ENCODE data around the gene USP17L18.
"Not testable (repeated sequence)": the region's sequence is repeated elsewhere in the genome, so short reads cannot be mapped to it uniquely, and the experiment has no call there.

USP17L18 gene, protein sequence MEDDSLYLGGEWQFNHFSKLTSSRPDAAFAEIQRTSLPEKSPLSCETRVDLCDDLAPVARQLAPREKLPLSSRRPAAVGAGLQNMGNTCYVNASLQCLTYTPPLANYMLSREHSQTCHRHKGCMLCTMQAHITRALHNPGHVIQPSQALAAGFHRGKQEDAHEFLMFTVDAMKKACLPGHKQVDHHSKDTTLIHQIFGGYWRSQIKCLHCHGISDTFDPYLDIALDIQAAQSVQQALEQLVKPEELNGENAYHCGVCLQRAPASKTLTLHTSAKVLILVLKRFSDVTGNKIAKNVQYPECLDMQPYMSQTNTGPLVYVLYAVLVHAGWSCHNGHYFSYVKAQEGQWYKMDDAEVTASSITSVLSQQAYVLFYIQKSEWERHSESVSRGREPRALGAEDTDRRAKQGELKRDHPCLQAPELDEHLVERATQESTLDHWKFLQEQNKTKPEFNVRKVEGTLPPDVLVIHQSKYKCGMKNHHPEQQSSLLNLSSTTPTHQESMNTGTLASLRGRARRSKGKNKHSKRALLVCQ

DNA sequence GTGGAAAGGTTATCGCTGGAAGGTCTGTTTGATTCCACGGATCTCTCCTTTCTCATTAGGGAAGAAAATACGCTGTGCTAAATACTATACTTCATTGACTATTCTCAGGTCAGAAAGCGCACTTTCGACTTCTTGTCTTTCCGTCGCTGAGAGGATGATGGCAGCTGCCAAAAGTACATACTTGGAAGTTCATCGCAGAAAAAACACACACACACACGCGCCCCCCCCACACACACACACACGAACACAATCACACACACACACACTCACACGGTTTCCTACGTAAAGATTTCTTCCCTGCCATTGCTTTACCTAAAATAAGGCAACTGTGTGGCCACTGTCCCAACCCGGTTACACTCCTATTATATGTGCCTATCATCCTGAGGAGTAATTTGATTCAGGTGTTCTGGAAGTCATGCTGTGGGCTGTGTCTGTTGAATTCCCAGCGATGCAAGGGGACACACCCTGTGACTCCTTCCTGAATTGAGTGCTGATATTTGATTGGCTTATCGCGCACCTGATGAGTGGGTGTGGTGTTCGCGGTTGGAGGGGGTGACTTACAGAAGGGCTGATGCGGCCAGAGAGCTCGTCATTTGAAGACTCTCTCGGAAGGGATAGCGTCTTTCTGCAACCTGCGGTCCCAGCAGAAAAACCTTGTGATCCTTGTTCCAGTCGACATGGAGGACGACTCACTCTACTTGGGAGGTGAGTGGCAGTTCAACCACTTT lies at the start of gene USP17L18:
Gene USP17L18, plus strand, starts transcription at position 678 of the 728 bp plus-strand sequence. Its CDS starts 0 bp downstream, at position 678.
- not testable (repeated sequence) for H3K4me3 Mint-ChIP-seq; H3K9me3 Mint-ChIP-seq (ENCODE audit: low read depth); H3K4me1 Mint-ChIP-seq (ENCODE audit: low read depth); H3K27ac Mint-ChIP-seq; H3K36me3 Mint-ChIP-seq; H3K27me3 Mint-ChIP-seq

DNA sequence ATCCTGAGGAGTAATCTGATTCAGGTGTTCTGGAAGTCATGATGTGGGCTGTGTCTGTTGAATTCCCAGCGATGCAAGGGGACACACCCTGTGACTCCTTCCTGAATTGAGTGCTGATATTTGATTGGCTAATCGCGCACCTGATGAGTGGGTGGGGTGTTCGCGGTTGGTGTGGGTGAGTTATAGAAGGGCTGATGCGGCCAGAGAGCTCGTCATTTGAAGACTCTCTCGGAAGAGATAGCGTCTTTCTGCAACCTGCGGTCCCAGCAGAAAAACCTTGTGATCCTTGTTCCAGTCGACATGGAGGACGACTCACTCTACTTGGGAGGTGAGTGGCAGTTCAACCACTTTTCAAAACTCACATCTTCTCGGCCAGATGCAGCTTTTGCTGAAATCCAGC lies 38.1 kb upstream of the USP17L18 start, which contains the start of gene USP17L10:
Gene USP17L10, plus strand, starts transcription at position 301 of the 400 bp plus-strand sequence. Its CDS starts 0 bp downstream, at position 301.
- not testable (repeated sequence) for H3K27ac Mint-ChIP-seq; H3K36me3 Mint-ChIP-seq; H3K9me3 Mint-ChIP-seq (ENCODE audit: low read depth); H3K27me3 Mint-ChIP-seq; H3K4me1 Mint-ChIP-seq (ENCODE audit: low read depth); H3K4me3 Mint-ChIP-seq

DNA sequence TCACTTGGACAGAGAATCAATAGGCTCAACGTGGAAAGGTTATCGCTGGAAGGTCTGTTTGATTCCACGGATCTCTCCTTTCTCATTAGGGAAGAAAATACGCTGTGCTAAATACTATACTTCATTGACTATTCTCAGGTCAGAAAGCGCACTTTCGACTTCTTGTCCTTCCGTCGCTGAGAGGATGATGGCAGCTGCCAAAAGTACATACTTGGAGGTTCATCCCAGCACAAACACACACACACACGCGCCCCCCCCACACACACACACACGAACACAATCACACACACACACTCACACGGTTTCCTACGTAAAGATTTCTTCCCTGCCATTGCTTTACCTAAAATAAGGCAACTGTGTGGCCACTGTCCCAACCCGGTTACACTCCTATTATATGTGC lies 33.7 kb upstream of the USP17L18 start:
- not testable (repeated sequence) for H3K36me3 Mint-ChIP-seq; H3K27ac Mint-ChIP-seq; H3K4me1 Mint-ChIP-seq (ENCODE audit: low read depth); H3K9me3 Mint-ChIP-seq (ENCODE audit: low read depth); H3K4me3 Mint-ChIP-seq; H3K27me3 Mint-ChIP-seq

DNA sequence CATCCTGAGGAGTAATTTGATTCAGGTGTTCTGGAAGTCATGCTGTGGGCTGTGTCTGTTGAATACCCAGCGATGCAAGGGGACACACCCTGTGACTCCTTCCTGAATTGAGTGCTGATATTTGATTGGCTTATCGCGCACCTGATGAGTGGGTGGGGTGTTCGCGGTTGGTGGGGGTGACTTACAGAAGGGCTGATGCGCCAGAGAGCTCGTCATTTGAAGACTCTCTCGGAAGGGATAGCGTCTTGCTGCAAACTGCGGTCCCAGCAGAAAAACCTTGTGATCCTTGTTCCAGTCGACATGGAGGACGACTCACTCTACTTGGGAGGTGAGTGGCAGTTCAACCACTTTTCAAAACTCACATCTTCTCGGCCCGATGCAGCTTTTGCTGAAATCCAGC lies 33.3 kb upstream of the USP17L18 start, which contains the start of gene USP17L11:
Gene USP17L11, plus strand, starts transcription at position 301 of the 400 bp plus-strand sequence. Its CDS starts 0 bp downstream, at position 301.
- H3K36me3 Mint-ChIP-seq; H3K4me3 Mint-ChIP-seq; H3K27me3 Mint-ChIP-seq; H3K27ac Mint-ChIP-seq; H3K9me3 Mint-ChIP-seq (ENCODE audit: low read depth); H3K4me1 Mint-ChIP-seq (ENCODE audit: low read depth): not testable (repeated sequence)

DNA sequence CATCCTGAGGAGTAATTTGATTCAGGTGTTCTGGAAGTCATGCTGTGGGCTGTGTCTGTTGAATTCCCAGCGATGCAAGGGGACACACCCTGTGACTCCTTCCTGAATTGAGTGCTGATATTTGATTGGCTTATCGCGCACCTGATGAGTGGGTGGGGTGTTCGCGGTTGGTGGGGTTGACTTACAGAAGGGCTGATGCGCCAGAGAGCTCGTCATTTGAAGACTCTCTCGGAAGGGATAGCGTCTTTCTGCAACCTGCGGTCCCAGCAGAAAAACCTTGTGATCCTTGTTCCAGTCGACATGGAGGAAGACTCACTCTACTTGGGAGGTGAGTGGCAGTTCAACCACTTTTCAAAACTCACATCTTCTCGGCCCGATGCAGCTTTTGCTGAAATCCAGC lies 28.6 kb upstream of the USP17L18 start, which contains the start of gene USP17L12:
Gene USP17L12, plus strand, starts transcription at position 301 of the 400 bp plus-strand sequence. Its CDS starts 0 bp downstream, at position 301.
- not testable (repeated sequence) for H3K27me3 Mint-ChIP-seq; H3K4me3 Mint-ChIP-seq; H3K4me1 Mint-ChIP-seq (ENCODE audit: low read depth); H3K27ac Mint-ChIP-seq; H3K9me3 Mint-ChIP-seq (ENCODE audit: low read depth); H3K36me3 Mint-ChIP-seq

DNA sequence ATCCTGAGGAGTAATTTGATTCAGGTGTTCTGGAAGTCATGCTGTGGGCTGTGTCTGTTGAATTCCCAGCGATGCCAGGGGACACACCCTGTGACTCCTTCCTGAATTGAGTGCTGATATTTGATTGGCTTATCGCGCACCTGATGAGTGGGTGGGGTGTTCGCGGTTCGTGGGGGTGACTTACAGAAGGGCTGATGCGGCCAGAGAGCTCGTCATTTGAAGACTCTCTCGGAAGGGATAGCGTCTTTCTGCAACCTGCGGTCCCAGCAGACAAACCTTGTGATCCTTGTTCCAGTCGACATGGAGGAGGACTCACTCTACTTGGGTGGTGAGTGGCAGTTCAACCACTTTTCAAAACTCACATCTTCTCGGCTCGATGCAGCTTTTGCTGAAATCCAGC lies 23.8 kb upstream of the USP17L18 start, which contains the start of gene USP17L13:
Gene USP17L13, plus strand, starts transcription at position 301 of the 400 bp plus-strand sequence. Its CDS starts 0 bp downstream, at position 301.
- not testable (repeated sequence) for H3K4me1 Mint-ChIP-seq (ENCODE audit: low read depth); H3K27me3 Mint-ChIP-seq; H3K27ac Mint-ChIP-seq; H3K9me3 Mint-ChIP-seq (ENCODE audit: low read depth); H3K36me3 Mint-ChIP-seq; H3K4me3 Mint-ChIP-seq

DNA sequence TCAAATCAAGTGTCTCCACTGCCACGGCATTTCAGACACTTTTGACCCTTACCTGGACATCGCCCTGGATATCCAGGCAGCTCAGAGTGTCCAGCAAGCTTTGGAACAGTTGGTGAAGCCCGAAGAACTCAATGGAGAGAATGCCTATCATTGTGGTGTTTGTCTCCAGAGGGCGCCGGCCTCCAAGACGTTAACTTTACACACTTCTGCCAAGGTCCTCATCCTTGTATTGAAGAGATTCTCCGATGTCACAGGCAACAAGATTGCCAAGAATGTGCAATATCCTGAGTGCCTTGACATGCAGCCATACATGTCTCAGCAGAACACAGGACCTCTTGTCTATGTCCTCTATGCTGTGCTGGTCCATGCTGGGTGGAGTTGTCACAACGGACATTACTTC lies 18.2 kb upstream of the USP17L18 start:
- not testable (repeated sequence) for H3K9me3 Mint-ChIP-seq (ENCODE audit: low read depth); H3K27me3 Mint-ChIP-seq; H3K36me3 Mint-ChIP-seq; H3K4me3 Mint-ChIP-seq; H3K4me1 Mint-ChIP-seq (ENCODE audit: low read depth); H3K27ac Mint-ChIP-seq

DNA sequence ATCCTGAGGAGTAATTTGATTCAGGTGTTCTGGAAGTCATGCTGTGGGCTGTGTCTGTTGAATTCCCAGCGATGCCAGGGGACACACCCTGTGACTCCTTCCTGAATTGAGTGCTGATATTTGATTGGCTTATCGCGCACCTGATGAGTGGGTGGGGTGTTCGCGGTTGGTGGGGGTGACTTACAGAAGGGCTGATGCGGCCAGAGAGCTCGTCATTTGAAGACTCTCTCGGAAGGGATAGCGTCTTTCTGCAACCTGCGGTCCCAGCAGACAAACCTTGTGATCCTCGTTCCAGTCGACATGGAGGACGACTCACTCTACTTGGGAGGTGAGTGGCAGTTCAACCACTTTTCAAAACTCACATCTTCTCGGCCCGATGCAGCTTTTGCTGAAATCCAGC lies 14.3 kb upstream of the USP17L18 start, which contains the start of gene USP17L15:
Gene USP17L15, plus strand, starts transcription at position 301 of the 400 bp plus-strand sequence. Its CDS starts 0 bp downstream, at position 301.
- H3K9me3 Mint-ChIP-seq (ENCODE audit: low read depth); H3K4me1 Mint-ChIP-seq (ENCODE audit: low read depth); H3K36me3 Mint-ChIP-seq; H3K4me3 Mint-ChIP-seq; H3K27ac Mint-ChIP-seq; H3K27me3 Mint-ChIP-seq: not testable (repeated sequence)

DNA sequence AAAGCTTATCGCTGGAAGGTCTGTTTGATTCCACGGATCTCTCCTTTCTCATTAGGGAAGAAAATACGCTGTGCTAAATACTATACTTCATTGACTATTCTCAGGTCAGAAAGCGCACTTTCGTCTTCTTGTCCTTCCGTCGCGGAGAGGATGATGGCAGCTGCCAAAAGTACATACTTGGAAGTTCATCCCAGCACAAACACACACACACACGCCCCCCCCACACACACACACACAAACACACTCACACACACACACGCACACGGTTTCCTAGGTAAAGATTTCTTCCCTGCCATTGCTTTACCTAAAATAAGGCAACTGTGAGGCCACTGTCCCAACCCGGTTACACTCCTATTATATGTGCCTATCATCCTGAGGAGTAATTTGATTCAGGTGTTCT lies 10.0 kb upstream of the USP17L18 start:
- H3K27me3 Mint-ChIP-seq; H3K9me3 Mint-ChIP-seq (ENCODE audit: low read depth); H3K4me3 Mint-ChIP-seq; H3K36me3 Mint-ChIP-seq; H3K4me1 Mint-ChIP-seq (ENCODE audit: low read depth); H3K27ac Mint-ChIP-seq: not testable (repeated sequence)

DNA sequence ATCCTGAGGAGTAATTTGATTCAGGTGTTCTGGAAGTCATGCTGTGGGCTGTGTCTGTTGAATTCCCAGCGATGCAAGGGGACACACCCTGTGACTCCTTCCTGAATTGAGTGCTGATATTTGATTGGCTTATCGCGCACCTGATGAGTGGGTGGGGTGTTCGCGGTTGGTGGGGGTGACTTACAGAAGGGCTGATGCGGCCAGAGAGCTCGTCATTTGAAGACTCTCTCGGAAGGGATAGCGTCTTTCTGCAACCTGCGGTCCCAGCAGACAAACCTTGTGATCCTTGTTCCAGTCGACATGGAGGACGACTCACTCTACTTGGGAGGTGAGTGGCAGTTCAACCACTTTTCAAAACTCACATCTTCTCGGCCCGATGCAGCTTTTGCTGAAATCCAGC lies 4.9 kb upstream of the USP17L18 start, which contains the start of gene USP17L17:
Gene USP17L17, plus strand, starts transcription at position 301 of the 400 bp plus-strand sequence. Its CDS starts 0 bp downstream, at position 301.
- H3K36me3 Mint-ChIP-seq; H3K9me3 Mint-ChIP-seq (ENCODE audit: low read depth): not testable (repeated sequence)

DNA sequence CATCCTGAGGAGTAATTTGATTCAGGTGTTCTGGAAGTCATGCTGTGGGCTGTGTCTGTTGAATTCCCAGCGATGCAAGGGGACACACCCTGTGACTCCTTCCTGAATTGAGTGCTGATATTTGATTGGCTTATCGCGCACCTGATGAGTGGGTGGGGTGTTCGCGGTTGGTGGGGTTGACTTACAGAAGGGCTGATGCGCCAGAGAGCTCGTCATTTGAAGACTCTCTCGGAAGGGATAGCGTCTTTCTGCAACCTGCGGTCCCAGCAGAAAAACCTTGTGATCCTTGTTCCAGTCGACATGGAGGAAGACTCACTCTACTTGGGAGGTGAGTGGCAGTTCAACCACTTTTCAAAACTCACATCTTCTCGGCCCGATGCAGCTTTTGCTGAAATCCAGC lies 4.6 kb downstream of the USP17L18 start, which contains the start of gene USP17L19:
Gene USP17L19, plus strand, starts transcription at position 301 of the 400 bp plus-strand sequence. Its CDS starts 0 bp downstream, at position 301.
- not testable (repeated sequence) for H3K27me3 Mint-ChIP-seq; H3K36me3 Mint-ChIP-seq; H3K4me1 Mint-ChIP-seq (ENCODE audit: low read depth); H3K27ac Mint-ChIP-seq; H3K4me3 Mint-ChIP-seq; H3K9me3 Mint-ChIP-seq (ENCODE audit: low read depth)

More for the DNA sequence above, 4.9 kb upstream of the USP17L18 start, which contains the start of gene USP17L17:
- H3K27ac Mint-ChIP-seq; H3K4me1 Mint-ChIP-seq (ENCODE audit: low read depth); H3K27me3 Mint-ChIP-seq; H3K4me3 Mint-ChIP-seq: not testable (repeated sequence)

DNA sequence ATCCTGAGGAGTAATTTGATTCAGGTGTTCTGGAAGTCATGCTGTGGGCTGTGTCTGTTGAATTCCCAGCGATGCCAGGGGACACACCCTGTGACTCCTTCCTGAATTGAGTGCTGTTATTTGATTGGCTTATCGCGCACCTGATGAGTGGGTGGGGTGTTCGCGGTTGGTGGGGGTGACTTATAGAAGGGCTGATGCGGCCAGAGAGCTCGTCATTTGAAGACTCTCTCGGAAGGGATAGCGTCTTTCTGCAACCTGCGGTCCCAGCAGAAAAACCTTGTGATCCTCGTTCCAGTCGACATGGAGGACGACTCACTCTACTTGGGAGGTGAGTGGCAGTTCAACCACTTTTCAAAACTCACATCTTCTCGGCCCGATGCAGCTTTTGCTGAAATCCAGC lies 9.4 kb downstream of the USP17L18 start, which contains the start of gene USP17L20:
Gene USP17L20, plus strand, starts transcription at position 301 of the 400 bp plus-strand sequence. Its CDS starts 0 bp downstream, at position 301.
- H3K4me3 Mint-ChIP-seq; H3K4me1 Mint-ChIP-seq (ENCODE audit: low read depth); H3K27ac Mint-ChIP-seq; H3K36me3 Mint-ChIP-seq; H3K27me3 Mint-ChIP-seq; H3K9me3 Mint-ChIP-seq (ENCODE audit: low read depth): not testable (repeated sequence)

DNA sequence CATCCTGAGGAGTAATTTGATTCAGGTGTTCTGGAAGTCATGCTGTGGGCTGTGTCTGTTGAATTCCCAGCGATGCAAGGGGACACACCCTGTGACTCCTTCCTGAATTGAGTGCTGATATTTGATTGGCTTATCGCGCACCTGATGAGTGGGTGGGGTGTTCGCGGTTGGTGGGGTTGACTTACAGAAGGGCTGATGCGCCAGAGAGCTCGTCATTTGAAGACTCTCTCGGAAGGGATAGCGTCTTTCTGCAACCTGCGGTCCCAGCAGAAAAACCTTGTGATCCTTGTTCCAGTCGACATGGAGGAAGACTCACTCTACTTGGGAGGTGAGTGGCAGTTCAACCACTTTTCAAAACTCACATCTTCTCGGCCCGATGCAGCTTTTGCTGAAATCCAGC lies 14.1 kb downstream of the USP17L18 start, which contains the start of gene USP17L21:
Gene USP17L21, plus strand, starts transcription at position 301 of the 400 bp plus-strand sequence. Its CDS starts 0 bp downstream, at position 301.
- H3K4me1 Mint-ChIP-seq (ENCODE audit: low read depth); H3K27ac Mint-ChIP-seq; H3K27me3 Mint-ChIP-seq; H3K36me3 Mint-ChIP-seq; H3K4me3 Mint-ChIP-seq; H3K9me3 Mint-ChIP-seq (ENCODE audit: low read depth): not testable (repeated sequence)

DNA sequence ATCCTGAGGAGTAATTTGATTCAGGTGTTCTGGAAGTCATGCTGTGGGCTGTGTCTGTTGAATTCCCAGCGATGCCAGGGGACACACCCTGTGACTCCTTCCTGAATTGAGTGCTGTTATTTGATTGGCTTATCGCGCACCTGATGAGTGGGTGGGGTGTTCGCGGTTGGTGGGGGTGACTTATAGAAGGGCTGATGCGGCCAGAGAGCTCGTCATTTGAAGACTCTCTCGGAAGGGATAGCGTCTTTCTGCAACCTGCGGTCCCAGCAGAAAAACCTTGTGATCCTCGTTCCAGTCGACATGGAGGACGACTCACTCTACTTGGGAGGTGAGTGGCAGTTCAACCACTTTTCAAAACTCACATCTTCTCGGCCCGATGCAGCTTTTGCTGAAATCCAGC lies 18.9 kb downstream of the USP17L18 start, which contains the start of gene USP17L22:
Gene USP17L22, plus strand, starts transcription at position 301 of the 400 bp plus-strand sequence. Its CDS starts 0 bp downstream, at position 301.
- not testable (repeated sequence) for H3K36me3 Mint-ChIP-seq; H3K4me3 Mint-ChIP-seq; H3K9me3 Mint-ChIP-seq (ENCODE audit: low read depth); H3K27ac Mint-ChIP-seq; H3K27me3 Mint-ChIP-seq; H3K4me1 Mint-ChIP-seq (ENCODE audit: low read depth)

DNA sequence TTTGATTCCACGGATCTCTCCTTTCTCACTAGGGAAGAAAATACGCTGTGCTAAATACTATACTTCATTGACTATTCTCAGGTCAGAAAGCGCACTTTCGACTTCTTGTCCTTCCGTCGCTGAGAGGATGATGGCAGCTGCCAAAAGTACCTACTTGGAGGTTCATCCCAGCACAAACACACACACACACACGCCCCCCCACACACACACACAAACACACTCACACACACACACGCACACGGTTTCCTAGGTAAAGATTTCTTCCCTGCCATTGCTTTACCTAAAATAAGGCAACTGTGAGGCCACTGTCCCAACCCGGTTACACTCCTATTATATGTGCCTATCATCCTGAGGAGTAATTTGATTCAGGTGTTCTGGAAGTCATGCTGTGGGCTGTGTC lies 23.3 kb downstream of the USP17L18 start:
- not testable (repeated sequence) for H3K27me3 Mint-ChIP-seq; H3K27ac Mint-ChIP-seq; H3K4me3 Mint-ChIP-seq; H3K9me3 Mint-ChIP-seq (ENCODE audit: low read depth); H3K4me1 Mint-ChIP-seq (ENCODE audit: low read depth); H3K36me3 Mint-ChIP-seq

All from activated naive CD8-positive, alpha-beta T cell (primary cell).